H9 (cell line): ENCODE measurements around the gene GPR62. TPM values are rescaled to one million over a fixed set of nuclear protein-coding genes. Genes with fewer than 3 reads are reported as not detected.

Experiments
- DNase-seq: peaks from one replicate; pipeline ENCODE4 v3.0.0-alpha.2; 2017
- H2AFZ ChIP-seq: one replicate; pipeline ENCODE4 v1.6.1; 2013; ENCODE audit warnings: mild to moderate bottlenecking, low read length, control low read depth, moderate library complexity
- H2AK5ac ChIP-seq: 2 replicates; pipeline ENCODE4 v1.6.1; 2013; ENCODE audit warnings: low read length, control low read depth, mixed read lengths; ENCODE audit not compliant: insufficient read length
- H2BK120ac ChIP-seq: one replicate; pipeline ENCODE4 v1.6.1; 2013; ENCODE audit warnings: low read depth, mild to moderate bottlenecking, low read length, control low read depth, inconsistent platforms; ENCODE audit not compliant: poor library complexity, severe bottlenecking
- H2BK12ac ChIP-seq: 2 replicates; pipeline ENCODE4 v1.6.1; 2013; ENCODE audit warnings: low read length, control low read depth, mixed read lengths, low read depth; ENCODE audit not compliant: insufficient read length
- H2BK15ac ChIP-seq: 2 replicates; pipeline ENCODE4 v1.6.1; 2013; ENCODE audit warnings: low read depth, low read length, control low read depth
- H2BK20ac ChIP-seq: one replicate; pipeline ENCODE4 v1.6.1; 2013; ENCODE audit warnings: low read depth, mild to moderate bottlenecking, low read length, control low read depth, inconsistent platforms; ENCODE audit not compliant: poor library complexity, severe bottlenecking
- H2BK5ac ChIP-seq: 2 replicates; pipeline ENCODE4 v1.6.1; 2013; ENCODE audit warnings: low read length, control low read depth, mixed read lengths; ENCODE audit not compliant: insufficient read length
- H3K14ac ChIP-seq: 2 replicates; pipeline ENCODE4 v1.6.1; 2013; ENCODE audit warnings: low read length, control low read depth; ENCODE audit not compliant: insufficient read depth
- H3K18ac ChIP-seq: 2 replicates; pipeline ENCODE4 v1.6.1; 2013; ENCODE audit warnings: low read depth, mild to moderate bottlenecking, mixed read lengths, low read length, control low read depth; ENCODE audit not compliant: insufficient read length
- H3K23ac ChIP-seq: 2 replicates; pipeline ENCODE4 v1.6.1; 2013; ENCODE audit warnings: low read length, control low read depth, mixed read lengths, low read depth; ENCODE audit not compliant: insufficient read length
- H3K23me2 ChIP-seq: 2 replicates; pipeline ENCODE4 v1.6.1; 2013; ENCODE audit warnings: low read depth, mild to moderate bottlenecking, mixed read lengths, low read length, control low read depth; ENCODE audit not compliant: insufficient read length, poor library complexity, severe bottlenecking
- H3K27ac ChIP-seq: 2 replicates; pipeline ENCODE4 v1.5.1; 2013; ENCODE audit warnings: low read length, control low read depth, mixed read lengths, low read depth; ENCODE audit not compliant: insufficient read length
- H3K27me3 ChIP-seq: 2 replicates; pipeline ENCODE4 v1.6.1; 2013; ENCODE audit warnings: low read length, control low read depth, inconsistent platforms; ENCODE audit not compliant: insufficient read depth
- H3K4ac ChIP-seq: 2 replicates; pipeline ENCODE4 v1.6.1; 2013; ENCODE audit warnings: low read depth, mild to moderate bottlenecking, control low read depth, inconsistent platforms, low read length, moderate library complexity
- H3K4me1 ChIP-seq: 2 replicates; pipeline ENCODE4 v1.6.1; 2013; ENCODE audit warnings: low read length, control low read depth, inconsistent platforms; ENCODE audit not compliant: insufficient read depth
- H3K4me2 ChIP-seq: 2 replicates; pipeline ENCODE4 v1.6.1; 2013; ENCODE audit warnings: low read length, control low read depth, mixed read lengths; ENCODE audit not compliant: insufficient read length, insufficient read depth
- H3K56ac ChIP-seq: 2 replicates; pipeline ENCODE4 v1.6.1; 2013; ENCODE audit warnings: low read depth, mild to moderate bottlenecking, mixed read lengths, low read length, control low read depth; ENCODE audit not compliant: insufficient read length
- H3K79me1 ChIP-seq: 2 replicates; pipeline ENCODE4 v1.6.1; 2013; ENCODE audit warnings: low read depth, mild to moderate bottlenecking, moderate library complexity, low read length, control low read depth, inconsistent platforms; ENCODE audit not compliant: insufficient read depth, poor library complexity, severe bottlenecking
- H3K79me2 ChIP-seq: 2 replicates; pipeline ENCODE4 v1.6.1; 2013; ENCODE audit warnings: low read length, control low read depth, inconsistent platforms; ENCODE audit not compliant: insufficient read depth
- H3K9ac ChIP-seq: 2 replicates; pipeline ENCODE4 v1.6.1; 2013; ENCODE audit warnings: low read length, control low read depth, mixed read lengths; ENCODE audit not compliant: insufficient read length; ENCODE audit errors: extremely low read depth
- H3K9me3 ChIP-seq: one replicate; pipeline ENCODE4 v1.6.1; 2013; ENCODE audit warnings: low read depth, low read length, inconsistent platforms; ENCODE audit not compliant: control insufficient read depth
- H3T11ph ChIP-seq: one replicate; pipeline ENCODE4 v1.6.1; 2013; ENCODE audit warnings: mild to moderate bottlenecking, low read length, control low read depth, inconsistent platforms
- H4K20me1 ChIP-seq: one replicate; pipeline ENCODE4 v1.6.1; 2013; ENCODE audit not compliant: control insufficient read depth, insufficient read length, insufficient read depth
- H4K5ac ChIP-seq: 2 replicates; pipeline ENCODE4 v1.6.1; 2013; ENCODE audit warnings: low read depth, mild to moderate bottlenecking, mixed read lengths, low read length, control low read depth; ENCODE audit not compliant: insufficient read length
- H4K8ac ChIP-seq: replicated peaks from 2 replicates; pipeline ENCODE4 v1.6.1; 2013; ENCODE audit warnings: low read length, control low read depth, mixed read lengths, low read depth; ENCODE audit not compliant: insufficient read length
- H4K91ac ChIP-seq: 2 replicates; pipeline ENCODE4 v1.6.1; 2013; ENCODE audit warnings: low read depth, mild to moderate bottlenecking, moderate library complexity, mixed read lengths, low read length, control low read depth; ENCODE audit not compliant: insufficient read length
- H3K27ac Mint-ChIP-seq, 3 experiments: 2 replicates in 2 of 3; 3 replicates in 1 of 3; pipeline ENCODE4 v1.8.0; 2020 to 2021; ENCODE audit warnings: mixed read lengths in 3 of 3, mild to moderate bottlenecking in 1 of 3, moderate library complexity in 1 of 3
- H3K27me3 Mint-ChIP-seq: 2 replicates; pipeline ENCODE4 v1.8.0; 2021; ENCODE audit warnings: low read depth, mild to moderate bottlenecking, moderate library complexity, mixed read lengths
- H3K36me3 Mint-ChIP-seq, 3 experiments: 2 replicates in 2 of 3; 3 replicates in 1 of 3; pipeline ENCODE4 v1.8.0; 2020 to 2021; ENCODE audit warnings: low read depth in 3 of 3, mixed read lengths in 3 of 3; ENCODE audit not compliant: insufficient read depth in 1 of 3
- H3K4me1 Mint-ChIP-seq, 2 experiments: 2 replicates each; pipeline ENCODE4 v1.8.0; 2020; ENCODE audit warnings: mixed read lengths in 2 of 2
- H3K4me3 Mint-ChIP-seq, 2 experiments: 2 replicates in 1 of 2; 3 replicates in 1 of 2; pipeline ENCODE4 v1.8.0; 2020 to 2021; ENCODE audit warnings: mild to moderate bottlenecking in 2 of 2, mixed read lengths in 2 of 2, moderate library complexity in 1 of 2
- H3K9me3 Mint-ChIP-seq, 2 experiments: 2 replicates in 1 of 2; 3 replicates in 1 of 2; pipeline ENCODE4 v1.8.0; 2020; ENCODE audit warnings: mild to moderate bottlenecking in 2 of 2, mixed read lengths in 2 of 2, moderate library complexity in 1 of 2
- CTCF ChIP-seq: fragments of 200-600 bp; sonication (generic); conservative IDR thresholded peaks from 3 replicates; pipeline ENCODE4 v1.8.0; 2021; ENCODE audit warnings: antibody characterized with exemption, mild to moderate bottlenecking
- WGBS: extraction: QIAGEN DNeasy Blood & Tissue Kit; methylation state at CpG from one replicate; pipeline ENCODE4 v1.1.7; 2013; ENCODE audit warnings: missing lambda C conversion rate, low lambda C conversion rate, mixed read lengths; ENCODE audit not compliant: insufficient read length; ENCODE audit errors: extremely low coverage; 5-methylcytosine and 5-hydroxymethylcytosine counted together
- total RNA-seq: library from RNA; stranded (reverse); gene quantifications from 2 replicates; pipeline ENCODE4 v1.2.1, GENCODE V29; 2021

Gene GPR62
- total RNA-seq, 1 experiment from 2014 or later, result 0.13 TPM

- Histone ChIP-seq H3K4me1 (no peaks in the 10 kb centered on the region), H3K9me3 (no peaks in the 10 kb centered on the region), H3K14ac (no peak overlapping the region), H3K9ac (no peak overlapping the region), H2BK20ac (no peak overlapping the region), H2BK15ac (no peak overlapping the region), H4K20me1 (no peaks in the 10 kb centered on the region), H3K4ac (no peak overlapping the region), H4K91ac (no peak overlapping the region), H2AK5ac (no peak overlapping the region), H3K56ac (no peak overlapping the region), H3K18ac (no peak overlapping the region), H3K27ac (no peak overlapping the region), H2BK5ac (no peak overlapping the region), H3K4me2 (no peak overlapping the region), H3K23me2 (no peaks in the 10 kb centered on the region), H3K79me2 (no peaks in the 10 kb centered on the region), H3T11ph (no peak overlapping the region), H3K79me1 (no peaks in the 10 kb centered on the region), H4K5ac (no peak overlapping the region), H3K27me3 (peaks cover 21% of the 10 kb centered on the region), H4K8ac (no peak overlapping the region), H2BK12ac (no peak overlapping the region), H2BK120ac (no peak overlapping the region), H2AFZ (no peak overlapping the region), H3K23ac (no peak overlapping the region)
- no peaks in the 10 kb centered on the region for H3K9me3 Mint-ChIP-seq
- TF ChIP-seq CTCF, result no peak
- no peak overlapping the region for H3K27ac Mint-ChIP-seq
- no peak for DNase-seq
- WGBS, result no CpG with 5 or more reads among the region's 1 CpG
- no peak overlapping the region for H3K4me3 Mint-ChIP-seq
- peaks cover 0 to 5% of the 10 kb centered on the region in 2 experiments; a peak in 3 of 4 replicates for H3K4me1 Mint-ChIP-seq
- H3K36me3 Mint-ChIP-seq, result no peaks in the 10 kb centered on the region
- peaks cover 76% of the 10 kb centered on the region for H3K27me3 Mint-ChIP-seq
Observed at GRCh38 chr3:51954713-51955112, 468 bp upstream of the GPR62 start.
